Glutamatergic neuron (in vitro differentiated cells): ENCODE data around the gene VAMP3. TPM values are rescaled to one million over a fixed set of nuclear protein-coding genes. Genes with fewer than 3 reads are reported as not detected.

Source experiments
- DNase-seq: peaks from one replicate; pipeline ENCODE4 v3.0.0; 2022
- H3K27ac Mint-ChIP-seq: one replicate; pipeline ENCODE4 v1.8.0; 2020; ENCODE audit warnings: mild to moderate bottlenecking, mixed read lengths, inconsistent platforms; ENCODE audit not compliant: unreplicated experiment
- H3K27me3 Mint-ChIP-seq: one replicate; pipeline ENCODE4 v1.8.0; 2020; ENCODE audit warnings: mild to moderate bottlenecking, moderate library complexity, mixed read lengths, inconsistent platforms; ENCODE audit not compliant: unreplicated experiment
- H3K36me3 Mint-ChIP-seq: one replicate; pipeline ENCODE4 v1.8.0; 2020; ENCODE audit warnings: mild to moderate bottlenecking, mixed read lengths, inconsistent platforms; ENCODE audit not compliant: unreplicated experiment
- H3K4me1 Mint-ChIP-seq: one replicate; pipeline ENCODE4 v1.8.0; 2020; ENCODE audit warnings: mild to moderate bottlenecking, low read depth, mixed read lengths, inconsistent platforms; ENCODE audit not compliant: unreplicated experiment
- H3K4me3 Mint-ChIP-seq: one replicate; pipeline ENCODE4 v1.8.0; 2020; ENCODE audit warnings: mild to moderate bottlenecking, mixed read lengths, inconsistent platforms; ENCODE audit not compliant: unreplicated experiment
- H3K9me3 Mint-ChIP-seq: one replicate; pipeline ENCODE4 v1.8.0; 2020; ENCODE audit warnings: mild to moderate bottlenecking, moderate library complexity, mixed read lengths, inconsistent platforms; ENCODE audit not compliant: unreplicated experiment
- total RNA-seq: library from RNA; stranded (reverse); fragmentation: NEBNext Ultra II Directional; extraction: Animal tissue kit (Norgen Biotek cat#: 25700); gene quantifications from one replicate; pipeline ENCODE4 v1.2.1, GENCODE V29; 2021; ENCODE audit not compliant: unreplicated experiment
- TF ChIP-seq, protein P1 (sequence below): fragments of 200-600 bp; sonication (generic); IDR thresholded peaks from one replicate; pipeline ENCODE4 v1.5.0; 2021; ENCODE audit not compliant: partially characterized antibody, unreplicated experiment

The VAMP3 gene
- total RNA-seq, 1 donor from 2014 or later: 21.3 TPM

DNA sequence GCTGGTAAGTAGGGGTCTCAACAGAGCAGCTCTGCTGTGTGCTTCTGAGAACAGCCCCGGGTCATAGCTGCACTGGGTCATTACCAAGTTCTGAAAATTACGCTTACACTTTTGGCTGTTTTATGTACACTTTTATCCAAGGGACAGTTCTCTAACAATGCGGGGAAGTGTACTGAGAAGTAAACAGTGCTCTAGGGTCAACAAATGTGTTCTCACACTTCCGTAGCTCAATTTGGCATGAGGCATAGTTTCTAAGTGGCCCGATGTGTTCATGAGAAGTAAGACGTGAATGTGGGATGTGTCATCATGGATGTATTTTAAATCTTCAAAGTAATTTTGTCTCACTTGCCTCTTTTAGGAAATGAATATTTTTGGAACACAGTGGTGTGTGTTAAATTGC is 10.9 kb upstream of the VAMP3 start:
- no peak overlapping the region for H3K27ac Mint-ChIP-seq
- H3K36me3 Mint-ChIP-seq: no peaks in the 10 kb centered on the region
- H3K4me1 Mint-ChIP-seq: no peaks in the 10 kb centered on the region
- TF ChIP-seq, protein P1, sequence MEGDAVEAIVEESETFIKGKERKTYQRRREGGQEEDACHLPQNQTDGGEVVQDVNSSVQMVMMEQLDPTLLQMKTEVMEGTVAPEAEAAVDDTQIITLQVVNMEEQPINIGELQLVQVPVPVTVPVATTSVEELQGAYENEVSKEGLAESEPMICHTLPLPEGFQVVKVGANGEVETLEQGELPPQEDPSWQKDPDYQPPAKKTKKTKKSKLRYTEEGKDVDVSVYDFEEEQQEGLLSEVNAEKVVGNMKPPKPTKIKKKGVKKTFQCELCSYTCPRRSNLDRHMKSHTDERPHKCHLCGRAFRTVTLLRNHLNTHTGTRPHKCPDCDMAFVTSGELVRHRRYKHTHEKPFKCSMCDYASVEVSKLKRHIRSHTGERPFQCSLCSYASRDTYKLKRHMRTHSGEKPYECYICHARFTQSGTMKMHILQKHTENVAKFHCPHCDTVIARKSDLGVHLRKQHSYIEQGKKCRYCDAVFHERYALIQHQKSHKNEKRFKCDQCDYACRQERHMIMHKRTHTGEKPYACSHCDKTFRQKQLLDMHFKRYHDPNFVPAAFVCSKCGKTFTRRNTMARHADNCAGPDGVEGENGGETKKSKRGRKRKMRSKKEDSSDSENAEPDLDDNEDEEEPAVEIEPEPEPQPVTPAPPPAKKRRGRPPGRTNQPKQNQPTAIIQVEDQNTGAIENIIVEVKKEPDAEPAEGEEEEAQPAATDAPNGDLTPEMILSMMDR: no peak
- no peaks in the 10 kb centered on the region for H3K27me3 Mint-ChIP-seq
- no peaks in the 10 kb centered on the region for H3K9me3 Mint-ChIP-seq
- no peak overlapping the region for H3K4me3 Mint-ChIP-seq
- DNase-seq: no peak

- Mint-ChIP-seq H3K27me3 (no peaks in the 10 kb centered on the region), H3K27ac (no peak overlapping the region), H3K9me3 (no peaks in the 10 kb centered on the region), H3K36me3 (no peaks in the 10 kb centered on the region), H3K4me3 (no peak overlapping the region), H3K4me1 (no peaks in the 10 kb centered on the region)
- TF ChIP-seq, protein P1: no peak
- no peak for DNase-seq
Observed at GRCh38 chr1:7761103-7761502, 10.0 kb upstream of the VAMP3 start.

DNA sequence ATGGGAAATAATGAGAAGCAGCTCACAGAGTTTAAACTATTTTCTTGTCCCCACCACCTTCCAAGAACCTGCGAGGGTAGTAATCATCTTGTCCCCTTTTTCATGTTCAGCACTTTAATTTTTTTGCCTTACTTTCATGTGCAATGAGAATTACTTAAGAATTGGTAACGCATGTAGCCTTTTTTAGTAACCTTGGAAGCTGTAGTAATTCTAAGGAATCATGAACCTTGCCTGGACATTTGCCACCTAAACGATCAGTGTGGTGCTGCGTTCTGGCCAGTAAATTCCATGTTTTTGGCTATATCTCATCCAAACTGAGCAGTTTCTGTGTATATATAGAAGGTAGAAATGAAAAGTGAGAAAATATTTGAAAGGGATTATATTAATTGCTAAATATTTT is 3.9 kb upstream of the VAMP3 start:
- H3K9me3 Mint-ChIP-seq: peaks cover 2% of the 10 kb centered on the region
- no peak overlapping the region for H3K27ac Mint-ChIP-seq
- no peak overlapping the region for H3K4me3 Mint-ChIP-seq
- H3K4me1 Mint-ChIP-seq: peaks cover 10% of the 10 kb centered on the region
- H3K36me3 Mint-ChIP-seq: no peaks in the 10 kb centered on the region
- TF ChIP-seq, protein P1: no peak
- H3K27me3 Mint-ChIP-seq: no peaks in the 10 kb centered on the region
- DNase-seq: no peak

DNA sequence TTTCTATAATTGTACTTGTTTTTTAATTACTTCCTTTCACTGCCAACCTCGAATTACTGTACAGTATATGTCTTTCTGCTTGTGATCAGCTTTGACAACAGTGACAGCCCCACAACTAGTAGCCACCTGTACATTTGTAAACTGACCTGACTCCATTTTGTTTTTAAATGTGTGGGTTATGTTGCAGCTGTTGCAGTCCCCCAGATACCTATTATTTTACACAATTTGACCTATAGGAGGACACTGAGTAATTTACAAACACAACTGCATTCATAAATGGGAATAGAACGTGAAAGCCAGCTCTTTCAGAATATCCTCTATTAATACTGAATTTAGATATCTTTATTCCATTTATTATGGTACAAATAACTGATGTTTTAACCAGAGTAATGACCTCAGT is 2.5 kb upstream of the VAMP3 start:
- Mint-ChIP-seq H3K27me3 (peaks cover 3% of the 10 kb centered on the region), H3K36me3 (no peaks in the 10 kb centered on the region), H3K4me3 (no peak overlapping the region), H3K9me3 (peaks cover 2% of the 10 kb centered on the region), H3K4me1 (peaks cover 13% of the 10 kb centered on the region), H3K27ac (no peak overlapping the region)
- TF ChIP-seq, protein P1: no peak
- DNase-seq: no peak

GRCh38 chr1:7769673-7770412 is 1.3 kb upstream of the VAMP3 start:
- Mint-ChIP-seq H3K27ac (peak overlapping the region; percentile 30), H3K4me1 (peaks cover 13% of the 10 kb centered on the region), H3K4me3 (peak overlapping the region; percentile 90), H3K27me3 (peaks cover 6% of the 10 kb centered on the region), H3K9me3 (peaks cover 2% of the 10 kb centered on the region), H3K36me3 (no peaks in the 10 kb centered on the region)
- TF ChIP-seq, protein P1: no peak
- DNase-seq: no peak
